GM12878 (cell line): ENCODE data around the gene RGL1. TPM values are rescaled to one million over a fixed set of nuclear protein-coding genes. Genes with fewer than 3 reads are reported as not detected.

ENCODE experiments used
- ASH2L ChIP-seq: fragments of 300-600, 200-600 bp; sonication (generic); IDR thresholded peaks from 2 replicates; pipeline ENCODE4 v1.6.1; 2017; ENCODE audit warnings: low read depth, mild to moderate bottlenecking, borderline replicate concordance
- CEBPB ChIP-seq, 2 experiments: fragments of 150-350 bp in 1 of 2; IDR thresholded peaks; 2 replicates each; pipeline ENCODE4 v1.6.1; 2012 to 2014; ENCODE audit warnings: low read depth in 2 of 2, low read length in 2 of 2, borderline replicate concordance in 1 of 2, inconsistent platforms in 1 of 2
- CHD4 ChIP-seq: fragments of 200-600 bp; sonication (generic); IDR thresholded peaks from 2 replicates; pipeline ENCODE4 v1.6.1; 2016; ENCODE audit warnings: mild to moderate bottlenecking
- EP300 ChIP-seq, 2 experiments: fragments of 150-350 bp in 1 of 2; IDR thresholded peaks; 2 replicates each; pipeline ENCODE4 v1.6.1; 2011 to 2012; ENCODE audit warnings: low read depth in 2 of 2, low read length in 2 of 2, borderline replicate concordance in 1 of 2, improper control_type of control experiment in 1 of 2, inconsistent platforms in 1 of 2; ENCODE audit not compliant: control insufficient read depth in 1 of 2
- EZH2 ChIP-seq: IDR thresholded peaks from 2 replicates; pipeline ENCODE4 v1.6.1; 2012; ENCODE audit warnings: low read depth, mild to moderate bottlenecking, control low read depth, inconsistent platforms, low read length, borderline replicate concordance; ENCODE audit not compliant: control insufficient read depth
- GATAD2B ChIP-seq: fragments of 450-650 bp; conservative IDR thresholded peaks from 2 replicates; pipeline ENCODE4 v1.6.1; 2017; ENCODE audit warnings: low read depth, mild to moderate bottlenecking, moderate library complexity
- HCFC1 ChIP-seq: fragments of 150-350 bp; IDR thresholded peaks from 2 replicates; pipeline ENCODE4 v1.6.1; 2014; ENCODE audit warnings: low read length
- IRF4 ChIP-seq: IDR thresholded peaks from 2 replicates; pipeline ENCODE4 v1.6.1; 2011; ENCODE audit warnings: low read depth, low read length
- KDM1A ChIP-seq: fragments of 200-600 bp; sonication (generic); IDR thresholded peaks from 2 replicates; pipeline ENCODE4 v1.6.1; 2016; ENCODE audit warnings: borderline replicate concordance
- KLF5 ChIP-seq: fragments of 450-650 bp; IDR thresholded peaks from 2 replicates; pipeline ENCODE4 v1.6.1; 2014; ENCODE audit warnings: mild to moderate bottlenecking; ENCODE audit not compliant: partially characterized antibody
- RAD51 ChIP-seq: fragments of 450-650 bp; IDR thresholded peaks from 2 replicates; pipeline ENCODE4 v1.6.1; 2016; ENCODE audit warnings: moderate library complexity, mild to moderate bottlenecking, inconsistent platforms
- SIN3A ChIP-seq: IDR thresholded peaks from 2 replicates; pipeline ENCODE4 v1.6.1; 2012; ENCODE audit warnings: low read depth, low read length, improper control_type of control experiment
- SP1 ChIP-seq: IDR thresholded peaks from one replicate; pipeline ENCODE4 v1.6.1; 2011; ENCODE audit warnings: low read depth, low read length
- ZNF217 ChIP-seq: fragments of 450-650 bp; IDR thresholded peaks from 2 replicates; pipeline ENCODE4 v1.6.1; 2017; ENCODE audit warnings: antibody characterized with exemption, mild to moderate bottlenecking
- ZNF384 ChIP-seq: IDR thresholded peaks from 2 replicates; pipeline ENCODE4 v1.6.1; 2012; ENCODE audit warnings: low read depth, mild to moderate bottlenecking, low read length, improper control_type of control experiment, borderline replicate concordance
- polyA plus RNA-seq, 11 experiments: library from polyadenylated mRNA; depleted of rRNA in 4 of 11; unstranded in 6 of 11; stranded (reverse) in 5 of 11; fragments of >200 nt; fragmentation: Nextera tagmentation in 4 of 11; fragmentation: Illumina TruSeq in 1 of 11; extraction: Ambion mirVana in 4 of 11; extraction: Trizol in 1 of 11; gene quantifications; 1 replicate in 1 of 11; 2 replicates in 10 of 11; pipeline versions ENCODE4 v1.2.1 to v1.2.3, GENCODE V29; 2011 to 2016; ENCODE audit warnings: inconsistent platforms in 2 of 11, missing spikeins in 2 of 11, low read depth in 1 of 11
- total RNA-seq, 4 experiments: library from RNA; depleted of rRNA in 3 of 4; stranded (reverse); fragments of >200 nt in 3 of 4; fragmentation: Illumina TruSeq in 1 of 4; extraction: Trizol in 1 of 4; gene quantifications; 2 replicates each; pipeline versions ENCODE4 v1.2.1 to v1.2.3, GENCODE V29; 2013 to 2021
- TF ChIP-seq, protein P1 (sequence below): fragments of 450-650 bp; IDR thresholded peaks from 2 replicates; pipeline ENCODE4 v1.6.1; 2016; ENCODE audit warnings: mild to moderate bottlenecking
- TF ChIP-seq, protein P2 (sequence below): fragments of 450-650 bp; IDR thresholded peaks from 2 replicates; pipeline ENCODE4 v1.6.1; 2018; ENCODE audit warnings: borderline replicate concordance, mild to moderate bottlenecking; ENCODE audit not compliant: partially characterized antibody
- TF ChIP-seq, protein P3 (sequence below): IDR thresholded peaks from 2 replicates; pipeline ENCODE4 v1.6.1; 2011; ENCODE audit warnings: borderline replicate concordance, low read depth, mild to moderate bottlenecking, moderate library complexity, low read length; ENCODE audit not compliant: insufficient read depth, poor library complexity, severe bottlenecking
- TF ChIP-seq, protein P4 (sequence below): fragments of 450-650 bp; IDR thresholded peaks from 2 replicates; pipeline ENCODE4 v1.6.1; 2014; ENCODE audit warnings: mild to moderate bottlenecking
- TF ChIP-seq, protein P5 (sequence below): fragments of 450-650 bp; formaldehyde crosslinking; IDR thresholded peaks from 2 replicates; pipeline ENCODE4 v1.4.0; 2022; ENCODE audit warnings: mild to moderate bottlenecking, moderate library complexity

Gene RGL1
- total and polyA plus RNA-seq, 10 of the 15 experiments (the other 5 are each of a cell fraction or from before 2014, with no cell fraction given) = 8.1 to 25.0 (median 19.0) TPM

DNA sequence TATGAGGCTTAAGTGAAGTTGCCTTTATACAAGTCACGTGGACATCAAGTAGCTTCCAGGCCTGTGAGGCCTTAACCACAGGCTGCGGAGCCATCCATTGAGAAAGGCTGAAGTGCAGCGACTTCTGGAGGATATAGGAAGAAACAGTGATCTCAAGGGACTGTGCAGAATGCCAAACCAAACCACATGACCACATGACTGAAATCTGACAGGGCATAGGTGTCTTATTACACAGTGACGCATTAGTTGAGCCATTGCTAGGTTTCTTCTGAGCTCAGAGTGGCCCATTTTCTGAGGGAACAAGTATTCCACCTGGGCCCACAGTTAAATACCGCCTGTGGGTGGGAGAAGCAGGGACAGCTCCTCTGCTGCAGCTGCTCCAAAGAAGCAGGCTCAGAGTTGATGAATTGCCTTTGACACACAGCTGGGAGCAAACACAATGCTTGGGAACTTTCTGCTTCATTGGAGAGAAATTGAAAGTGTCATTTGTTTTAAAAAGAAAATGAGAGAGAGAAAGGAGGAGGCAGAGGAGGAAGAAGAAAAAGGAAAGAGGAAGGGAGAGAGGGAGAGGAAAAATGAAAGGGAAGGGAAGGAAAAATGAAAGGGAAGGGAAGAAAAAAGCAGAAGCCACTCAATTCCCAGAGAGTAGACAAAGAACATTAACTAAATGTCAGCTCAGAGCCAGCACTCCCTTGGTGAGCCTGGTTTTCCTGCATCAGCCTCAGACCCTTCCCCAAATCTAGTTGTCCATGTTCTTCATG lies 138.2 kb downstream of the RGL1 start (continued):
- TF ChIP-seq SP1 = no peak
- TF ChIP-seq ZNF217 = no peak
- TF ChIP-seq, protein P1, sequence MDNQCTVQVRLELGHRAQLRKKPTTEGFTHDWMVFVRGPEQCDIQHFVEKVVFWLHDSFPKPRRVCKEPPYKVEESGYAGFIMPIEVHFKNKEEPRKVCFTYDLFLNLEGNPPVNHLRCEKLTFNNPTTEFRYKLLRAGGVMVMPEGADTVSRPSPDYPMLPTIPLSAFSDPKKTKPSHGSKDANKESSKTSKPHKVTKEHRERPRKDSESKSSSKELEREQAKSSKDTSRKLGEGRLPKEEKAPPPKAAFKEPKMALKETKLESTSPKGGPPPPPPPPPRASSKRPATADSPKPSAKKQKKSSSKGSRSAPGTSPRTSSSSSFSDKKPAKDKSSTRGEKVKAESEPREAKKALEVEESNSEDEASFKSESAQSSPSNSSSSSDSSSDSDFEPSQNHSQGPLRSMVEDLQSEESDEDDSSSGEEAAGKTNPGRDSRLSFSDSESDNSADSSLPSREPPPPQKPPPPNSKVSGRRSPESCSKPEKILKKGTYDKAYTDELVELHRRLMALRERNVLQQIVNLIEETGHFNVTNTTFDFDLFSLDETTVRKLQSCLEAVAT = 0 out of 2 replicates have a peak, but pooled peaks have one; percentile 40
- TF ChIP-seq KDM1A = no peak
- TF ChIP-seq GATAD2B = no peak
- TF ChIP-seq, protein P2, sequence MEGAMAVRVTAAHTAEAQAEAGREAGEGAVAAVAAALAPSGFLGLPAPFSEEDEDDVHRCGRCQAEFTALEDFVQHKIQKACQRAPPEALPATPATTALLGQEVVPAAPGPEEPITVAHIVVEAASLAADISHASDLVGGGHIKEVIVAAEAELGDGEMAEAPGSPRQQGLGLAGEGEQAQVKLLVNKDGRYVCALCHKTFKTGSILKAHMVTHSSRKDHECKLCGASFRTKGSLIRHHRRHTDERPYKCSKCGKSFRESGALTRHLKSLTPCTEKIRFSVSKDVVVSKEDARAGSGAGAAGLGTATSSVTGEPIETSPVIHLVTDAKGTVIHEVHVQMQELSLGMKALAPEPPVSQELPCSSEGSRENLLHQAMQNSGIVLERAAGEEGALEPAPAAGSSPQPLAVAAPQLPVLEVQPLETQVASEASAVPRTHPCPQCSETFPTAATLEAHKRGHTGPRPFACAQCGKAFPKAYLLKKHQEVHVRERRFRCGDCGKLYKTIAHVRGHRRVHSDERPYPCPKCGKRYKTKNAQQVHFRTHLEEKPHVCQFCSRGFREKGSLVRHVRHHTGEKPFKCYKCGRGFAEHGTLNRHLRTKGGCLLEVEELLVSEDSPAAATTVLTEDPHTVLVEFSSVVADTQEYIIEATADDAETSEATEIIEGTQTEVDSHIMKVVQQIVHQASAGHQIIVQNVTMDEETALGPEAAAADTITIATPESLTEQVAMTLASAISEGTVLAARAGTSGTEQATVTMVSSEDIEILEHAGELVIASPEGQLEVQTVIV = no peak
- TF ChIP-seq IRF4 = no peak
- TF ChIP-seq SIN3A = no peak
- TF ChIP-seq EP300 (IDR thresholded peaks at IDR 0.05; ENCODE audit: borderline replicate concordance in 1 of 2, control insufficient read depth in 1 of 2, low read depth in 2 of 2, low read length in 2 of 2) = no peak
- no peak for TF ChIP-seq EZH2
- no peak for TF ChIP-seq CHD4
- TF ChIP-seq, protein P3, sequence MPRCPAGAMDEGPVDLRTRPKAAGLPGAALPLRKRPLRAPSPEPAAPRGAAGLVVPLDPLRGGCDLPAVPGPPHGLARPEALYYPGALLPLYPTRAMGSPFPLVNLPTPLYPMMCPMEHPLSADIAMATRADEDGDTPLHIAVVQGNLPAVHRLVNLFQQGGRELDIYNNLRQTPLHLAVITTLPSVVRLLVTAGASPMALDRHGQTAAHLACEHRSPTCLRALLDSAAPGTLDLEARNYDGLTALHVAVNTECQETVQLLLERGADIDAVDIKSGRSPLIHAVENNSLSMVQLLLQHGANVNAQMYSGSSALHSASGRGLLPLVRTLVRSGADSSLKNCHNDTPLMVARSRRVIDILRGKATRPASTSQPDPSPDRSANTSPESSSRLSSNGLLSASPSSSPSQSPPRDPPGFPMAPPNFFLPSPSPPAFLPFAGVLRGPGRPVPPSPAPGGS = no peak
- TF ChIP-seq CEBPB (IDR thresholded peaks at IDR 0.05; ENCODE audit: borderline replicate concordance in 1 of 2, low read depth in 2 of 2, low read length in 2 of 2) = no peak
- no peak for TF ChIP-seq HCFC1
- TF ChIP-seq, protein P4, sequence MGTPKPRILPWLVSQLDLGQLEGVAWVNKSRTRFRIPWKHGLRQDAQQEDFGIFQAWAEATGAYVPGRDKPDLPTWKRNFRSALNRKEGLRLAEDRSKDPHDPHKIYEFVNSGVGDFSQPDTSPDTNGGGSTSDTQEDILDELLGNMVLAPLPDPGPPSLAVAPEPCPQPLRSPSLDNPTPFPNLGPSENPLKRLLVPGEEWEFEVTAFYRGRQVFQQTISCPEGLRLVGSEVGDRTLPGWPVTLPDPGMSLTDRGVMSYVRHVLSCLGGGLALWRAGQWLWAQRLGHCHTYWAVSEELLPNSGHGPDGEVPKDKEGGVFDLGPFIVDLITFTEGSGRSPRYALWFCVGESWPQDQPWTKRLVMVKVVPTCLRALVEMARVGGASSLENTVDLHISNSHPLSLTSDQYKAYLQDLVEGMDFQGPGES = no peak
- no peak for TF ChIP-seq KLF5
- no peak for TF ChIP-seq ASH2L
- no peak for TF ChIP-seq ZNF384
- peak; percentile 78 for TF ChIP-seq RAD51
- TF ChIP-seq, protein P5, sequence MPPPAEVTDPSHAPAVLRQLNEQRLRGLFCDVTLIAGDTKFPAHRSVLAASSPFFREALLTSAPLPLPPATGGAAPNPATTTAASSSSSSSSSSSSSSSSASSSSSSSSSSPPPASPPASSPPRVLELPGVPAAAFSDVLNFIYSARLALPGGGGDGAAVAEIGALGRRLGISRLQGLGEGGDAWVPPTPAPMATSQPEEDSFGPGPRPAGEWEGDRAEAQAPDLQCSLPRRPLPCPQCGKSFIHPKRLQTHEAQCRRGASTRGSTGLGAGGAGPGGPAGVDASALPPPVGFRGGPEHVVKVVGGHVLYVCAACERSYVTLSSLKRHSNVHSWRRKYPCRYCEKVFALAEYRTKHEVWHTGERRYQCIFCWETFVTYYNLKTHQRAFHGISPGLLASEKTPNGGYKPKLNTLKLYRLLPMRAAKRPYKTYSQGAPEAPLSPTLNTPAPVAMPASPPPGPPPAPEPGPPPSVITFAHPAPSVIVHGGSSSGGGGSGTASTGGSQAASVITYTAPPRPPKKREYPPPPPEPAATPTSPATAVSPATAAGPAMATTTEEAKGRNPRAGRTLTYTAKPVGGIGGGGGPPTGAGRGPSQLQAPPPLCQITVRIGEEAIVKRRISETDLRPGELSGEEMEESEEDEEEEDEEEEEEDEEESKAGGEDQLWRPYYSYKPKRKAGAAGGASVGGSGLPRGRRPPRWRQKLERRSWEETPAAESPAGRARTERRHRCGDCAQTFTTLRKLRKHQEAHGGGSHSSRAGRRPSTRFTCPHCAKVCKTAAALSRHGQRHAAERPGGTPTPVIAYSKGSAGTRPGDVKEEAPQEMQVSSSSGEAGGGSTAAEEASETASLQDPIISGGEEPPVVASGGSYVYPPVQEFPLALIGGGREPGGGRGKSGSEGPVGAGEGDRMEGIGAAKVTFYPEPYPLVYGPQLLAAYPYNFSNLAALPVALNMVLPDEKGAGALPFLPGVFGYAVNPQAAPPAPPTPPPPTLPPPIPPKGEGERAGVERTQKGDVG (CRISPR knock-in tag) = no peak
